ENCODE results near the gene NOCT.

DNA sequence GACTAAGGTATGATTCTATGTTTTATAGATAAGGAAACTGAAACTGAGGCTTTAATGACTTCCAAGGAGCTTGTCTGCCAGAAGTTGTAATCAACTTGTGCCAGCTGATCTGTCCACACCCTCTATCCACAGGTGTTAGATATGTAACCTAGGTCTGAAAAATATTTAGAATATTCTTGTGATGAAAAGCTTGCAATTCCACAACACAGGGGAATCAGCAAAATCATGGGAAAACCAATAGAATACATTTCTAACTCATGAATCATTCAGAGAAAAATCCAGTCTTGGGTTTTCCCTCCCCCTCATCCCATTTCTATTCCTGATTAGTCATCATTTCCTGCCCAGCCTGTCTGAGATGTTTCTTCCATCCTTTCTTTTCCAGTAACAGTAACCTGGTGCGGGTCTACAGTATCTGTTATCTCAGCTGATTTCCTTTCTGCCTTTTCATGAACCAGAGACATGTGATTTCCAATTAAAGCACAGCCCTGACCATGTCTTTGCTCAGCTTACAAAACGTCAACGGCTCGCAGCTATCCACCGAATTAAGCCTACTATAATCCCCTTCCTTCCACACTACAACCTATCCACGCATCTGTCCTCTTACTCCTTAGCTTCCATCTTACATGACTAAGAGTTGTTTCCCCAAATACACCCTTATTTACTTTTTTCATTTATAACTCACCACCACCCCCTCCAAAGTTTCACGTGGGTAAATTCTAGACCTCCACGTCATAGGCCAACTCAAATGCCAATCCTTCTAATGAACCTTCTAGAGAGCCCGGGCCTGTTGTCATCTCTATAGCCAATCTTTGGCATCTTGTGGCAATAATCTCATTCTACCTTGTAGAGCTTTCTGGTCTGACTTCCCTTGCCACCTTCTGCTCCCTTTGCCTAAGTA is 961 bp upstream of the NOCT start:
- TF ChIP-seq, protein P1, sequence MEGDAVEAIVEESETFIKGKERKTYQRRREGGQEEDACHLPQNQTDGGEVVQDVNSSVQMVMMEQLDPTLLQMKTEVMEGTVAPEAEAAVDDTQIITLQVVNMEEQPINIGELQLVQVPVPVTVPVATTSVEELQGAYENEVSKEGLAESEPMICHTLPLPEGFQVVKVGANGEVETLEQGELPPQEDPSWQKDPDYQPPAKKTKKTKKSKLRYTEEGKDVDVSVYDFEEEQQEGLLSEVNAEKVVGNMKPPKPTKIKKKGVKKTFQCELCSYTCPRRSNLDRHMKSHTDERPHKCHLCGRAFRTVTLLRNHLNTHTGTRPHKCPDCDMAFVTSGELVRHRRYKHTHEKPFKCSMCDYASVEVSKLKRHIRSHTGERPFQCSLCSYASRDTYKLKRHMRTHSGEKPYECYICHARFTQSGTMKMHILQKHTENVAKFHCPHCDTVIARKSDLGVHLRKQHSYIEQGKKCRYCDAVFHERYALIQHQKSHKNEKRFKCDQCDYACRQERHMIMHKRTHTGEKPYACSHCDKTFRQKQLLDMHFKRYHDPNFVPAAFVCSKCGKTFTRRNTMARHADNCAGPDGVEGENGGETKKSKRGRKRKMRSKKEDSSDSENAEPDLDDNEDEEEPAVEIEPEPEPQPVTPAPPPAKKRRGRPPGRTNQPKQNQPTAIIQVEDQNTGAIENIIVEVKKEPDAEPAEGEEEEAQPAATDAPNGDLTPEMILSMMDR (IDR thresholded peaks at IDR 0.05; ENCODE audit: poor library complexity, severe bottlenecking) = no peak
- no peak for TF ChIP-seq MXI1 (conservative IDR thresholded peaks at IDR 0.05; ENCODE audit: poor library complexity, severe bottlenecking)
- no peak for TF ChIP-seq EP300 (conservative IDR thresholded peaks at IDR 0.05; ENCODE audit: poor library complexity, severe bottlenecking)
